Activated CD8-positive, alpha-beta memory T cell treated with anti-CD3 and anti-CD28 coated beads for 4 hours (primary cell): ENCODE results near the gene USP17L19.
"Not testable (repeated sequence)": the region's sequence is repeated elsewhere in the genome, so short reads cannot be mapped to it uniquely, and the experiment has no call there.

Experiments
- DNase-seq, 2 donors: peaks; one replicate each; pipeline ENCODE4 v3.0.0-alpha.2; 2020; ENCODE audit warnings: low read depth in 2 of 2

Gene USP17L19

GRCh38 chr4:9253078-9253477 is at the start of gene USP17L19:
TSS of gene USP17L19 (plus strand) at chr4:9253378. CDS start at chr4:9253378, 0 bp downstream.
- not testable (repeated sequence) for DNase-seq

GRCh38 chr4:9210357-9210756 is 42.8 kb upstream of the USP17L19 start, which contains the start of gene USP17L10:
TSS of gene USP17L10 (plus strand) at chr4:9210657. CDS start at chr4:9210657, 0 bp downstream.
- DNase-seq = not testable (repeated sequence)

GRCh38 chr4:9214701-9215100 is 38.5 kb upstream of the USP17L19 start:
- not testable (repeated sequence) for DNase-seq

GRCh38 chr4:9215105-9215504 is 38.1 kb upstream of the USP17L19 start, which contains the start of gene USP17L11:
TSS of gene USP17L11 (plus strand) at chr4:9215405. CDS start at chr4:9215405, 0 bp downstream.
- not testable (repeated sequence) for DNase-seq

GRCh38 chr4:9219852-9220251 is 33.3 kb upstream of the USP17L19 start, which contains the start of gene USP17L12:
TSS of gene USP17L12 (plus strand) at chr4:9220152. CDS start at chr4:9220152, 0 bp downstream.
- not testable (repeated sequence) for DNase-seq

- not testable (repeated sequence) for DNase-seq
Measured at GRCh38 chr4:9224596-9224995, 28.6 kb upstream of the USP17L19 start, which contains the start of gene USP17L13. TSS of gene USP17L13 (plus strand) at chr4:9224896. CDS start at chr4:9224896, 0 bp downstream.

GRCh38 chr4:9230249-9230648 is 22.9 kb upstream of the USP17L19 start:
- not testable (repeated sequence) for DNase-seq

- not testable (repeated sequence) for DNase-seq
Measured at GRCh38 chr4:9234085-9234484, 19.1 kb upstream of the USP17L19 start, which contains the start of gene USP17L15. TSS of gene USP17L15 (plus strand) at chr4:9234385. CDS start at chr4:9234385, 0 bp downstream.

GRCh38 chr4:9238461-9238860 is 14.7 kb upstream of the USP17L19 start:
- DNase-seq = not testable (repeated sequence)

GRCh38 chr4:9243579-9243978 is 9.6 kb upstream of the USP17L19 start, which contains the start of gene USP17L17:
TSS of gene USP17L17 (plus strand) at chr4:9243879. CDS start at chr4:9243879, 0 bp downstream.
- DNase-seq = not testable (repeated sequence)

GRCh38 chr4:9247953-9248680 is 5.1 kb upstream of the USP17L19 start, which contains the start of gene USP17L18:
TSS of gene USP17L18 (plus strand) at chr4:9248630. CDS start at chr4:9248630, 0 bp downstream.
- DNase-seq = not testable (repeated sequence)

GRCh38 chr4:9257824-9258223 is 4.6 kb downstream of the USP17L19 start, which contains the start of gene USP17L20:
TSS of gene USP17L20 (plus strand) at chr4:9258124. CDS start at chr4:9258124, 0 bp downstream.
- not testable (repeated sequence) for DNase-seq

GRCh38 chr4:9262572-9262971 is 9.4 kb downstream of the USP17L19 start, which contains the start of gene USP17L21:
TSS of gene USP17L21 (plus strand) at chr4:9262872. CDS start at chr4:9262872, 0 bp downstream.
- DNase-seq = not testable (repeated sequence)

- DNase-seq = not testable (repeated sequence)
Measured at GRCh38 chr4:9267319-9267718, 14.1 kb downstream of the USP17L19 start, which contains the start of gene USP17L22. TSS of gene USP17L22 (plus strand) at chr4:9267619. CDS start at chr4:9267619, 0 bp downstream.

- DNase-seq = not testable (repeated sequence)
Measured at GRCh38 chr4:9271719-9272118, 18.5 kb downstream of the USP17L19 start.
